GM19324 (cell line): ENCODE results near the gene RBM47.

Experiments used
- ATAC-seq: cut with Tn5 transposase; IDR thresholded peaks from one replicate; pipeline ENCODE4 v1.9.1; 2021; ENCODE audit warnings: mild to moderate bottlenecking, moderate library complexity; ENCODE audit not compliant: unreplicated experiment, low FRiP score

RBM47 gene

DNA sequence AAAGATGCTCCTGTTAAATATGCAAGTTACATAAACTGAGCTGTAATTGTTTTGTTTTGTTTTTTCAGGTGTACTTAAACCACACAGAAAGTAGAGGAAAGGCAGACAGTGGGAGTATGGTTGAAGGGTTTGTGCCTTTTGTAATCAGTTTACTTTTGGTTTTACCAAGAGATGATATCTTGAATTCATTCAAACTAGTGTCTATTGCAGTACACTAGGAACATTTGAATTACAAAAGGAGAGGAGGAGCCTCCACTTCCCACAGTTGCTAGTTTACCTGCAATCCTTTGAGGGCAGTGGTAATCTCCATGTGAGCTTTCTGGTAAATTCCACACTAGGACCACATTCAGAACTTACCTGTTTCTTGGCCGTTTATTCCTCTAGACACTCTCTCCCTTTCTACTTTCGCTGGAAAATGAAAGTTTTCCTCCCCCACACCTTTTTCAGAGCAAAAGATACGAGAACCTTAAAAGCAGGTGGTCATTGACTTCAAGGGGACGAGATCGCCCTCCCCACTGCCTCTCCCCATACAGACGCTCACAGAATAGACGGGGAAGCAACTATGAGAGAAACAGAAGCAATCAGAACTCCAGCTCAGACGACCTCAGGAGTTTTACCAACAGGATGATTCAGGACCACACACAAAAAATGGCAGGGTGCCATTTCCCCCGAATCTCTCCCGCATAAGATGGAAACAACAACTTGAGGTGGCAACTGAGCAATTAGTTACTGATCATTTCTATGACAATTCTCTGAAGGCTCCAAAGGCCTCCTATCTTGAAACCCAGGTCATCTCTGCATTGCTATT, 3.3 kb downstream of the RBM47 start:
- no peak for ATAC-seq

DNA sequence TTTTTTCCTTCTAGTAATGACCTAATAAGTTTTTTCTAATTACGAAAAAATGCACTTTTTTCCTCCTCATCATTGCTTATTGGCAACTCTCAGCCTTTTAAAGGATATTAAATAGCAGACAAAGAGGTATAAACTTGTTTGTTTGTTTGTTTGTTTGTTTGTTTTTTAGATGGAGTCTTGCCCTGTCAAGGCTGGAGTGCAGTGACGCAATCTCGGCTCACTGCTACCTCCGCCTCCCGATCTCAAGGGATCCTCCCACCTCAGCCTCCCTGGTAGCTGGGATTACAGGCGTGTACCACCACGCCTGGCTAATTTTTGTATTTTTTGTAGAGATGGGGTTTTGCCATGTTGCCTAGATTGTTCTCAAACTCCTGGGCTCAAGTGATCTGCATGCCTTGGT, 6.0 kb downstream of the RBM47 start:
- no peak for ATAC-seq

- no peak for ATAC-seq
Measured at GRCh38 chr4:40622913-40623312, 6.8 kb downstream of the RBM47 start.

GRCh38 chr4:40621592-40622512, 7.8 kb downstream of the RBM47 start:
- ATAC-seq: peak; percentile 45

- no peak for ATAC-seq
Measured at GRCh38 chr4:40621229-40621591, 8.5 kb downstream of the RBM47 start.

- no peak for ATAC-seq
Measured at GRCh38 chr4:40619600-40619999, 10.1 kb downstream of the RBM47 start.

GRCh38 chr4:40617872-40618271, 11.8 kb downstream of the RBM47 start:
- ATAC-seq: no peak

GRCh38 chr4:40614031-40614430, 15.6 kb downstream of the RBM47 start:
- ATAC-seq: no peak

- ATAC-seq: no peak
Measured at GRCh38 chr4:40613456-40613855, 16.2 kb downstream of the RBM47 start.

GRCh38 chr4:40612831-40613230, 16.8 kb downstream of the RBM47 start:
- no peak for ATAC-seq

DNA sequence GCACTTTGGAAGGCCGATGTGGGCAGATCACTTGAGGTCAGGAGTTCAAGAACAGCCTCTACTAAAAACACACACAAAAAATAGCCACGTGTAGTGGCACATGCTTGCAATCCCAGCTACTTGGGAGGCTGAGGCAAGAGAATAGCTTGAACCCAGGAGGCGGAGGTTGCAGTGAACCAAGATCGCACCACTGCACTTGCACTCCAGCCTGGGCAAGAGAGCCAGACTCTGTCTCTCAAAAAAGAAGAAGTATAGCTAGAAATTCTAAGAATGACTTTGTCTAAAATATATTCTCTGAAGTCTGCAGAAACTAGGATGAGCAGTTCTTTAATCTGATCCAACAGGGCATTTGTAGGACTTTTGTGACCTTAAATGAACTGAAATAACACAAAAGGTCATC, 17.4 kb downstream of the RBM47 start:
- no peak for ATAC-seq

GRCh38 chr4:40608628-40609027, 21.0 kb downstream of the RBM47 start:
- ATAC-seq: no peak

DNA sequence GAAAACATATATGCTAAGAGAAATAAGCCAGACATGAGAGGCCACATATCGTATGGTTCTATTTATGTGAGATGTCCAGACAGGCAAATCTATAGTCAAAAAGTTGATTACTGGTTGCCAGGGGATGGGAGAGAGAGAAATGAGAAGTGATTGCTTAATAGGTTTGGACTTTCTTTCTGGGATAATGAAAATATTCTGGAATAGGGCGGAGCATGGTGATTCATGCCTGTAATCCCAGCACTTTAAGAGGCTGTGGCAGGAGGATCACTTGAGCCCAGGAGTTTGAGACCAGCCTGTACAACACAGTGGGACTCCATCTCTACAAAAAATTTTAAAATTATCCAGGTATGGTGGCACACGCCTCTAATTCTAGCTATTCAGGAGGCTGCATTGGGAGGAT, 22.4 kb downstream of the RBM47 start:
- no peak for ATAC-seq

DNA sequence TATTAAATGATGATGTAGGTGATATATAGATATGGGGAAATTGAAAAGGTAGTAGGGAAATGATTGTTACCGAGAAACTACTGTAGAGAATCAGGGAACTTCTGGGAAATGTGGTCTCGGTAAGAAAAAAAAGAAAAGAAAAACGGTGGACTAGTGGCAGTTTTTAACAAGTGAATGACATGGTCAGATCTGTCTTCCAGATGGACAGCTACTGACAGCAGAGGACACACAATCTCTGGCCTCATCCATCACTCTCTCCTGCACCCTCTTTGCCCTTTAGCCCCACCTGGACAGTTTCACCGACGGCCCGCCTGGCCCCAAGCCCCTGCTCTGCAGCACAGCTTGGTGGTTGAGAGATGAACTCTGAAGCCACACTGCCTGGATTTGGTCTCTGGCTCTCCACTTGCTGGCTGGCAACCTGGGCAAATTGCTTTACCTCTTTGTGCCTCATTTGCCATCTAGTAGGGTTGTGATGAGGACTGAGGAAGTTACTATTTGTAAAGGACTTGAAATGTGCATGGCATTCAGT, 23.4 kb downstream of the RBM47 start:
- no peak for ATAC-seq

- ATAC-seq: no peak
Measured at GRCh38 chr4:40603281-40603680, 26.4 kb downstream of the RBM47 start.

GRCh38 chr4:40601641-40602040, 28.0 kb downstream of the RBM47 start:
- no peak for ATAC-seq

GRCh38 chr4:40600850-40601249, 28.8 kb downstream of the RBM47 start:
- no peak for ATAC-seq

DNA sequence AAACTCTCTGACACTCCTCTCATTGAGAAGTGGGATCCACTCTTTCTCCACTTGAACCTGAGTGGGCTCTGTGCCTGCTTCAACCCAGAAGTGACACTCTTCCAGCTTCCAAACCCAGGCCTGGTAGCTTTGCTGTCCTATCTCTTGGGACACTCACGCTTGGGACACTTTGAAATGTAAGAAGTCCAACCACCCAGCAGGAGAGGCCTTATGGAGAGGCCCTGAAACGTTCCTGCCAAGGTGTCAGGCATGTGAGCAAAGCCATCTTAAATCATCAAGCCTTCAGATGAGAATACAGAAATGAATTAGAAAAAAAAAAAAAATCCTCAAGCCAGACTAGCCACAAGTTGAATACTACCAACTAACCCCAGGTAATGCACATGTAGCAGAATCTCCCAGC, 30.2 kb downstream of the RBM47 start:
- no peak for ATAC-seq

DNA sequence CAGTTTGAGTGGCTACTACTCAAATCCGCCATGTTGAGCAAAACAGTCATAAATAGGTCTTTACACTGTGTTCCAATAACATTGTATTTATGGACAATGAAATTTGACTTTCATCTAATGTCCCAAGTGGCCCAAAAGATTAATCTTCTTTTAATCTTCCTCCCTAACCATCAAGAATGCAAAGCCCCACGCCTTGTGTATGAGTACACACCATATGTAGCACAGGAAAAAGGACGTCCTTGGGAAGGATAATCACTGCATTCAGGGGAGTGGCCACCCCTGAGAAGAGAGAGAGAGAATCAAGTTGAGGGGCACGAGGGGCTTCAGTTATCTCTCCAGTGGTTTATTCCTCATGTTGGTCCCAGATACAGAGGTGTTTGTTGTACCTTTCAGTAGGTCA, 33.1 kb downstream of the RBM47 start:
- ATAC-seq: no peak

- ATAC-seq: no peak
Measured at GRCh38 chr4:40595981-40596380, 33.7 kb downstream of the RBM47 start.
